NCI-H748 (cell line): ENCODE data around the gene KLF16.
A peak's percentile ranks its signal among the peaks of the same experiment; 100 is the strongest.

Source experiments
- DNase-seq: peaks from one replicate; lab custom pipeline; 2025; ENCODE audit not compliant: unreplicated experiment; lab: John Stamatoyannopoulos, UW

Gene KLF16

GRCh38 chr19:1811942-1812425 is 51.4 kb downstream of the KLF16 start, which contains the start of gene ATP8B3:
Gene ATP8B3 (minus strand): TSS chr19:1812276. CDS start chr19:1811736, 540 bp downstream.
- no peak for DNase-seq

- DNase-seq, result peak; percentile 22
Measured at GRCh38 chr19:1811472-1811894, 51.9 kb downstream of the KLF16 start.

DNA sequence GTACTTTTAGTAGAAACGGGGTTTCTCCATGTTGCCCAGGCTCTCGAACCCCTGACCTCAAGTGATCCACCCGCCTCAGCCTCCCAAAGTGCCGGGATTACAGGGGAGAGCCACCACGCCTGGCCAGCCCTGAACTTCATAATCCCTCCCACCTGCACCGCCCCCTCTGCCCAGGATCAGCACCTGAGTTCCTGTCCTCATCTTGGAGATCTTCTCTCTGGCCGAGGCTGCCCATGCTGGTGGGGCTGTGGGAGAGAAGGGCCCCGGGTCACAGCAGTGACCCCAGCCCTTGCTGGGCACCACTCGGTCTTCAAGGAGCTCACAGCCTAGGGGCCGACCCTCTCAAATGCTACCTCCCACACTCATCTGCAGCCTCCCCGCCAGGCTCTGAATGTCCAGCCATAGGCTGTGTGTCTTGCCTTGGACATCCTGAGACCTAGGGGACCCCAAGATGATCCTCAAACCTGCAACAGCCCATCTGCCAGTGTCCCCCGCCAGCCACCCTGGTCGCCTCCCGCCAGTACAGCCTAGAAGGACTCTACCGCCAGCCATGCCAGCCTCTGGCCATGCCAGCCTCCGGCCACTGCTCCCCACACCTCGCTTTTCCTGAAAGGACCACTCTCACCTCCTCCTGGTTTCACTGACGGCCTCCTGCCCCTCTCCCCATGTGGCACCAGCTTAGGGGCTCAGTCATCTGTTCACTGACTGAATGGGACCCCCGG is 52.8 kb downstream of the KLF16 start:
- no peak for DNase-seq

DNA sequence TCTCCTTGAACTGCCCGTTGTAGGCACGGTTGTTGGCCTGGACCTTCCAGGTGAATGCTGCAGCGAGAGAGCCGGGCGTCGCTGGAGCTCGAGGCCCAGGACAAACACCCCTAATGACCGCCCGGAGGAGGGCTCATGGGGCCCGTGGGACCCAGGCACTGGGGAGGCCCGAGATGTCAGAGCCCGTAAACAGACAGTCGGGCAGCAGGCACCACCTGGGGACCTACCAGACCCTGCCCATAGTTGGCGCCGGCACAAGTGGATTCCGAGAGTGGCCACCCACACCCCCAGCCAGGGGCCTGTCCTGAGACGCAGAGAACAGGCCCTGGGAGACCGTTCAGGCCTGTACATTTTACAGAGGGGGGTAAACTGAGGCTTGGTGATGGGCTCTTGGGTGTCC is 53.7 kb downstream of the KLF16 start:
- DNase-seq, result no peak

DNA sequence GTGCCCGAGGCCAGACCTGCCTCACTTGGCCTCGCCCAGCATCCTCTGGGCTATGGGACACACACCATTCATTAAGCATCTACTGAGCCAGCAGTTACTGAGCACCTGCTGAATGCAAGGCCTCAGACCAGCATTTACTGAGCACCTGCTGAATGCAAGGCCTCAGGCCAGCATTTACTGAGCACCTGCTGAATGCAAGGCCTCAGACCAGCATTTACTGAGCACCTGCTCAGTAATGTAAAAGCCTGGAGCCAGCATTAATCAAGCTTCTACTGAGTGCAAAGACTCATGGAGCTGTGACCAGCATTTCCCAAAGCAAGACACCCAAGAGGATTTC is 55.0 kb downstream of the KLF16 start:
- no peak for DNase-seq

- no peak for DNase-seq
Measured at GRCh38 chr19:1807695-1808394, 55.5 kb downstream of the KLF16 start.

- DNase-seq, result no peak
Measured at GRCh38 chr19:1807030-1807694, 56.2 kb downstream of the KLF16 start.

GRCh38 chr19:1806184-1807029 is 57.0 kb downstream of the KLF16 start:
- DNase-seq, result no peak

DNA sequence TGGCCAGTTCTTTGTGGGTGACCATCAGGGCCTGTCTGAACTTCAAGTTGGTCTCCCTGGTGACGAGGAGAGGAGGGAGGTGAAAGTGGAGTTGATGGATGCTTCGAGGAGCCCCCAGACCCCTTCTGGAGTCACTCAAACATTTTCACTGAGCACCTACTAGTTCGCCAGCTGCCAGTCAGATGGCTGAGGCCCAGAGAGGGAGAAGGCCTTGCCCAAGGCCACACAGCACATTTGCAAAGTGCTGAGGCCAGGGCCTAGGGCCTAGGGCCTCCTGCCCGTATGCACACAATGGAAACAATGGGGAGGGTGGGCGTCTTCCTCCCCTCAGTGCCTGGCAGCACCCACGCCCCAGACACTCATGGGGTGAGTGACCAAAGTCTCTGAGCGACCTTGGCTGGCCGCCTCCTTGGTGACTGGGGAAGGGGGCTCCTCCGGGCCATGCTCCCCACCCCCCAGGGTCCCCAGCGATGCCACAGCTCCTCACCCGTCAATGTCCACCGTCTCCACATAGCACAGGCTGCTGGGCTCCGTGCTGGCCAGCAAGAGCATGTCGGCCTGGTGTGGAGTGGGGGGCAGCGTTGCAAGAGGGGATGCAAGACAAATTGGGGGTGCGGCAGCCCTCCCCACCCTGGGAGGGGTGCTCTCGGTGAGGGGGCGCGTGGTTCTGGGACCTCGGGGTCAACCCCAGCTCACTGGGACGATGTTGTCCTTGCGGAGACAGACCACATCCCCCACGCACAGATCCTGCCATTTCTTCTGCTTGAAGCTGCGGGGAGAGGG is 57.8 kb downstream of the KLF16 start:
- no peak for DNase-seq

DNA sequence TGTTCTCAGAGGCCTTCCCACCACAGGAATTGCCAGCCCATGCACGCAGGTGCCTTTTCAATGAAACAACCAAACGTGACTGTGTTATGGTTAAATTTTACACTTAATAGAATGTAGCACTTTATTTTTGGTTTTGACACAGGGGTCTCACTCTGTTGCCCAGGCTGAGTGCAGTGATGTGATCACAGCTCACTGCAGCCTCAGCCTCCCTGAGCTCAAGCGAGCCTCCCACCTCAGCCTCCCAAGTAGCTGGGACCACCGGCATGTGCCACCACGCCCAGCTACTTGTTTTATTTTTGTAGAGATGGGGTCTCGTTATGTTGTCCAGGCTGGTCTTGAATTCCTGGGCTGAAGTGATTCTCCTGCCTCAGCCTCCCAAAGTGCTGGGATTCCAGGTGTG is 58.5 kb downstream of the KLF16 start:
- no peak for DNase-seq
